ENCODE data around the gene AK9.
"Not testable (repeated sequence)": the region's sequence is repeated elsewhere in the genome, so short reads cannot be mapped to it uniquely, and the experiment has no call there.

Gene AK9

GRCh38 chr6:109477725-109478124 lies 213.3 kb downstream of the AK9 start:
- no peak for DNase-seq

- DNase-seq = no peak
Observed at GRCh38 chr6:109477184-109477583, 213.8 kb downstream of the AK9 start.

- DNase-seq = no peak
Observed at GRCh38 chr6:109475625-109476024, 215.4 kb downstream of the AK9 start.

- DNase-seq = no peak
Observed at GRCh38 chr6:109474995-109475394, 216.0 kb downstream of the AK9 start.

GRCh38 chr6:109473120-109473519 lies 217.9 kb downstream of the AK9 start:
- no peak for DNase-seq

- no peak for DNase-seq
Observed at GRCh38 chr6:109472132-109472995, 218.6 kb downstream of the AK9 start.

GRCh38 chr6:109471105-109471810 lies 219.7 kb downstream of the AK9 start:
- DNase-seq = no peak

GRCh38 chr6:109469591-109470189 lies 221.3 kb downstream of the AK9 start:
- no peak for DNase-seq

- DNase-seq = no peak
Observed at GRCh38 chr6:109467696-109468095, 223.3 kb downstream of the AK9 start.

- DNase-seq = no peak
Observed at GRCh38 chr6:109466212-109466923, 224.6 kb downstream of the AK9 start.

- DNase-seq = no peak
Observed at GRCh38 chr6:109465772-109466171, 225.2 kb downstream of the AK9 start.

- no peak for DNase-seq
Observed at GRCh38 chr6:109461733-109462526, 229.1 kb downstream of the AK9 start.

- DNase-seq = not testable (repeated sequence)
Observed at GRCh38 chr6:109461205-109461604, 229.8 kb downstream of the AK9 start.

GRCh38 chr6:109460161-109460829 lies 230.7 kb downstream of the AK9 start:
- DNase-seq = no peak

- peak in 1 of 2 experiments; percentile 46 for DNase-seq
Observed at GRCh38 chr6:109458774-109459531, 232.0 kb downstream of the AK9 start.

GRCh38 chr6:109457562-109457996 lies 233.4 kb downstream of the AK9 start:
- no peak for DNase-seq

GRCh38 chr6:109456710-109457561 lies 234.1 kb downstream of the AK9 start:
- no peak for DNase-seq

- no peak for DNase-seq
Observed at GRCh38 chr6:109456111-109456583, 234.9 kb downstream of the AK9 start.

GRCh38 chr6:109455437-109456110 lies 235.4 kb downstream of the AK9 start, which contains the start of gene MICAL1:
TSS of gene MICAL1 (minus strand) at chr6:109455772. CDS start at chr6:109454196, 1,576 bp downstream.
- DNase-seq = peak; percentile 61 to 71

Data from activated CD4-positive, alpha-beta T cell treated with anti-CD3 and anti-CD28 coated beads, Interleukin-2, amount 50 U/mL, for 48 hours (primary cell).